Central memory CD8-positive, alpha-beta T cell (primary cell): Measurements from ENCODE around the gene PLA2G2D.

Source experiments
- ATAC-seq: fragments of 150-1000 bp; cut with Tn5 transposase; replicated peaks from 2 replicates; pipeline ENCODE4 v1.10.0; 2022; ENCODE audit warnings: mild to moderate bottlenecking, moderate FRiP score, moderate number of reproducible peaks; ENCODE audit not compliant: poor library complexity, severe bottlenecking; ENCODE audit errors: extremely low read depth
- DNase-seq, 2 donors: peaks; one replicate each; pipeline ENCODE4 v3.0.0; 2021; ENCODE audit warnings: low spot score in 2 of 2
- H3K27ac Mint-ChIP-seq: one replicate; pipeline ENCODE4 v1.8.0; 2022; ENCODE audit warnings: low read depth, mild to moderate bottlenecking, moderate library complexity, mixed read lengths
- H3K27me3 Mint-ChIP-seq: one replicate; pipeline ENCODE4 v1.8.0; 2022; ENCODE audit warnings: mixed read lengths
- H3K36me3 Mint-ChIP-seq: one replicate; pipeline ENCODE4 v1.8.0; 2022; ENCODE audit warnings: mild to moderate bottlenecking, moderate library complexity, mixed read lengths; ENCODE audit not compliant: insufficient read depth
- H3K4me1 Mint-ChIP-seq: one replicate; pipeline ENCODE4 v1.8.0; 2022; ENCODE audit warnings: mixed read lengths
- H3K4me3 Mint-ChIP-seq: one replicate; pipeline ENCODE4 v1.8.0; 2022; ENCODE audit warnings: mild to moderate bottlenecking, moderate library complexity, mixed read lengths
- H3K9me3 Mint-ChIP-seq: one replicate; pipeline ENCODE4 v1.8.0; 2022; ENCODE audit warnings: mixed read lengths

PLA2G2D gene, protein sequence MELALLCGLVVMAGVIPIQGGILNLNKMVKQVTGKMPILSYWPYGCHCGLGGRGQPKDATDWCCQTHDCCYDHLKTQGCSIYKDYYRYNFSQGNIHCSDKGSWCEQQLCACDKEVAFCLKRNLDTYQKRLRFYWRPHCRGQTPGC

DNA sequence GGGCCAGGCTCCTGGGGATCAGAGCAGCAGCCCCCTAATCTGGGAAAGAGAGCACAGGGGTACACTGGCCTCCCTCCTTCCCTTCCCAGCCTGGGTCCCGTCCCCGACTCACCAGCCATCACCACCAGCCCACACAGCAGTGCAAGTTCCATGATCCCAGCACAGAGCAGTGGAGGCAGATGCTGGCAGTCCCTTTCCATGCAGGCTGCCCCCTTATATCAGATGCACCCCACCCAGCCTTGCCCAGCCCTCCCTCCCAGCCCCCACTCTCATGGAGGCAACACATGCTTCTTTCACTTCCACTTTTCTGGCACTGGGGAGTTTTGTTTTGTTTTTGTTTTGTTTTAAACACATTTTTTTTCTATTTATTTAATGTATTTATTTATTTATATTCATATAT is at the start of gene PLA2G2D:
Gene PLA2G2D, minus strand, starts transcription at position 190 of the 400 bp plus-strand sequence. Its CDS starts 38 bp downstream, at position 152.
- Mint-ChIP-seq H3K27ac (no peak within 1 kb of the TSS), H3K4me3 (no peak within 1 kb of the TSS), H3K9me3 (no peaks in the 10 kb centered on the region), H3K4me1 (no peaks in the 10 kb centered on the region), H3K36me3 (peaks cover 3% of the 10 kb centered on the region), H3K27me3 (peaks cover 73% of the 10 kb centered on the region)
- DNase-seq (no peak), ATAC-seq (no peak)

- ATAC-seq (no peak), DNase-seq (no peak)
- Mint-ChIP-seq H3K27me3 (peaks cover 35% of the 10 kb centered on the region), H3K9me3 (peaks cover 11% of the 10 kb centered on the region), H3K36me3 (no peaks in the 10 kb centered on the region), H3K4me1 (peaks cover 5% of the 10 kb centered on the region), H3K4me3 (no peak overlapping the region), H3K27ac (no peak overlapping the region)
These were observed 49.5 kb upstream of the PLA2G2D start for GRCh38 chr1:20168564-20169491.

DNA sequence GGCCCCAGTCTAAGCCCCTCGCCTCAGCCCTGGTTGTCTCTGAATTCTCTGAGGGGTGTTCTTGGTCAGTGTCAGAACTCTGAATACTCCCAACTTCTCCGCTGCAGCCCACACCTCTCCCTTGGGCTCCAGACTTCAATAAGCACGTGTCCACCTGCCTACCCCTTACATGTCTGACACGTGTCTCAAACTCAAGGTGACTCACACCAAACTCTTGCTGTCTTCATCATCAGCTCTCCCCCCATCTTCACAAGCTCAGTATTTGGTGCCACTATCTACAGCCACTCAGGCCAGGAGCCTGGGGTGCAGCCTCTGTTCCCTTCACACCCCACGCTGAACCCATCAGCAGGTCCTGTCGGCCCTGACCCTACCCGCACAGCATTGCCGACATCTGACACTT is 47.8 kb upstream of the PLA2G2D start:
- peaks cover 5% of the 10 kb centered on the region for H3K4me1 Mint-ChIP-seq
- no peak for DNase-seq
- peaks cover 35% of the 10 kb centered on the region for H3K27me3 Mint-ChIP-seq
- H3K36me3 Mint-ChIP-seq, result no peaks in the 10 kb centered on the region
- no peak overlapping the region for H3K4me3 Mint-ChIP-seq
- no peak for ATAC-seq
- H3K27ac Mint-ChIP-seq, result no peak overlapping the region
- peaks cover 16% of the 10 kb centered on the region for H3K9me3 Mint-ChIP-seq

DNA sequence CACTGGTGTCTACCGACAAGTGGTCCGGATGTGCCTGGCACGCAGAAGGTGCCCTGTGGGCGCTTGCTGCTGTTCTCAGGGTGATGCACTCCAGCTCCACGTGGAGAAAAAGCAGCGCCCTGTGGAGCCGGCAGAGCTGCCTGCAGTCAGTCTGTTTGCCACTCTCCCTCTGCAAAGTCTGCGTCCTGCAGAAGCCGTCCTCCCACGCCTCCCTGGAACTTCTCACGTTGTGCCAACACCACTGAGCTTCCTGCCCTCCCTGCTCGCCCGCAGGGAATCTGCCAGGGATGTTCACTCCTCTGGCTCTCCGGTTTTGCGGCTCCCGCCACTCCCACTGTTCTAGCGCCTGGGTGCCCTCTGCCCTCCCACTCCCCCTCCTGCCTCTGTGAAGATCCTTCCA is 46.7 kb upstream of the PLA2G2D start:
- no peak overlapping the region for H3K27ac Mint-ChIP-seq
- no peaks in the 10 kb centered on the region for H3K4me1 Mint-ChIP-seq
- H3K36me3 Mint-ChIP-seq, result no peaks in the 10 kb centered on the region
- peaks cover 35% of the 10 kb centered on the region for H3K27me3 Mint-ChIP-seq
- peaks cover 23% of the 10 kb centered on the region for H3K9me3 Mint-ChIP-seq
- DNase-seq, result no peak
- no peak for ATAC-seq
- no peak overlapping the region for H3K4me3 Mint-ChIP-seq

GRCh38 chr1:20165522-20165951 is 46.2 kb upstream of the PLA2G2D start:
- peaks cover 23% of the 10 kb centered on the region for H3K9me3 Mint-ChIP-seq
- no peak for ATAC-seq
- H3K4me3 Mint-ChIP-seq, result no peak overlapping the region

DNA sequence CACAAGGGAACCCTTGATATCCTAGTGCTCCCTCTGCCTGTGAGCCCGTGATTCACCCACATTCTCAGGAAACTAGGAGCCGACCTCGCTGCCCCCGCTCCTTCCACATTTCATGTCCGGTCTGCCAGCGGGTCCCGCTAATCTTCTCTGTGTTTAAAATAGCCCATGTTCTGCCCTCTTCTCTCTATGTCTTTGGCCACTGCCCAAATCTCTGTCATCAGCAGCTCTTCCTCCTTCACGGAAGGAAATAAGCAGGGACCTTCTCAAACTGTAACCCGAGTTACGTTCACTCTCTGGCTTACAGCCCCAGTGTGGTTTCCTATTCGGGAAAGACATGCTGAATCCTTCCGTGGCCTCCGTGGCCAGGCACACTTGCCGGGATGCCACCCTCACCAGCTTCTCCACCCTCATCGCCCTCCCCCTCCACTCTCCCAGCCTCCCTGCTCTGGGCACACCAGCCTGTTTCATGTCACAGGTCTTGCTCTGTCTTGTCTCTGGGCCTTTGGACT is 45.4 kb upstream of the PLA2G2D start:
- Mint-ChIP-seq H3K4me1 (no peaks in the 10 kb centered on the region), H3K27ac (no peak overlapping the region), H3K27me3 (peaks cover 35% of the 10 kb centered on the region), H3K36me3 (no peaks in the 10 kb centered on the region), H3K4me3 (no peak overlapping the region), H3K9me3 (peaks cover 23% of the 10 kb centered on the region)
- ATAC-seq (no peak), DNase-seq (no peak)

More at GRCh38 chr1:20165522-20165951, 46.2 kb upstream of the PLA2G2D start:
- no peaks in the 10 kb centered on the region for H3K36me3 Mint-ChIP-seq
- H3K27ac Mint-ChIP-seq, result no peak overlapping the region
- H3K4me1 Mint-ChIP-seq, result no peaks in the 10 kb centered on the region
- no peak for DNase-seq
- peaks cover 35% of the 10 kb centered on the region for H3K27me3 Mint-ChIP-seq

- peaks cover 23% of the 10 kb centered on the region for H3K9me3 Mint-ChIP-seq
- peaks cover under 1% of the 10 kb centered on the region for H3K4me1 Mint-ChIP-seq
These were observed 40.7 kb upstream of the PLA2G2D start for GRCh38 chr1:20160034-20160433.

GRCh38 chr1:20158358-20159070 is 39.2 kb upstream of the PLA2G2D start:
- DNase-seq (no peak), ATAC-seq (no peak)
- H3K27me3 Mint-ChIP-seq, result no peaks in the 10 kb centered on the region
- H3K4me3 Mint-ChIP-seq, result no peak overlapping the region
- H3K36me3 Mint-ChIP-seq, result no peaks in the 10 kb centered on the region
- H3K9me3 Mint-ChIP-seq, result peaks cover 17% of the 10 kb centered on the region
- H3K4me1 Mint-ChIP-seq, result peaks cover 10% of the 10 kb centered on the region
- no peak overlapping the region for H3K27ac Mint-ChIP-seq

More at GRCh38 chr1:20160034-20160433, 40.7 kb upstream of the PLA2G2D start:
- DNase-seq (no peak), ATAC-seq (no peak)
- Mint-ChIP-seq H3K27ac (no peak overlapping the region), H3K4me3 (no peak overlapping the region), H3K27me3 (peaks cover 4% of the 10 kb centered on the region), H3K36me3 (no peaks in the 10 kb centered on the region)

- Mint-ChIP-seq H3K4me1 (peaks cover 17% of the 10 kb centered on the region), H3K4me3 (peak overlapping the region; percentile 22), H3K27me3 (no peaks in the 10 kb centered on the region), H3K36me3 (peaks cover 3% of the 10 kb centered on the region), H3K9me3 (peaks cover 5% of the 10 kb centered on the region), H3K27ac (peak overlapping the region; percentile 70)
- ATAC-seq, result no peak
- DNase-seq, result no peak
These were observed 35.0 kb upstream of the PLA2G2D start for GRCh38 chr1:20154301-20154831.

GRCh38 chr1:20153000-20153418 is 33.7 kb upstream of the PLA2G2D start:
- Mint-ChIP-seq H3K4me1 (peaks cover 17% of the 10 kb centered on the region), H3K9me3 (no peaks in the 10 kb centered on the region), H3K36me3 (peaks cover 3% of the 10 kb centered on the region), H3K27me3 (no peaks in the 10 kb centered on the region), H3K4me3 (no peak overlapping the region), H3K27ac (no peak overlapping the region)
- ATAC-seq (no peak), DNase-seq (no peak)

GRCh38 chr1:20152599-20152930 is 33.2 kb upstream of the PLA2G2D start:
- no peak for DNase-seq
- H3K4me1 Mint-ChIP-seq, result peaks cover 17% of the 10 kb centered on the region
- no peak for ATAC-seq
- peaks cover 3% of the 10 kb centered on the region for H3K36me3 Mint-ChIP-seq
- no peak overlapping the region for H3K27ac Mint-ChIP-seq
- H3K27me3 Mint-ChIP-seq, result no peaks in the 10 kb centered on the region
- no peaks in the 10 kb centered on the region for H3K9me3 Mint-ChIP-seq
- H3K4me3 Mint-ChIP-seq, result peak overlapping the region; percentile 71

DNA sequence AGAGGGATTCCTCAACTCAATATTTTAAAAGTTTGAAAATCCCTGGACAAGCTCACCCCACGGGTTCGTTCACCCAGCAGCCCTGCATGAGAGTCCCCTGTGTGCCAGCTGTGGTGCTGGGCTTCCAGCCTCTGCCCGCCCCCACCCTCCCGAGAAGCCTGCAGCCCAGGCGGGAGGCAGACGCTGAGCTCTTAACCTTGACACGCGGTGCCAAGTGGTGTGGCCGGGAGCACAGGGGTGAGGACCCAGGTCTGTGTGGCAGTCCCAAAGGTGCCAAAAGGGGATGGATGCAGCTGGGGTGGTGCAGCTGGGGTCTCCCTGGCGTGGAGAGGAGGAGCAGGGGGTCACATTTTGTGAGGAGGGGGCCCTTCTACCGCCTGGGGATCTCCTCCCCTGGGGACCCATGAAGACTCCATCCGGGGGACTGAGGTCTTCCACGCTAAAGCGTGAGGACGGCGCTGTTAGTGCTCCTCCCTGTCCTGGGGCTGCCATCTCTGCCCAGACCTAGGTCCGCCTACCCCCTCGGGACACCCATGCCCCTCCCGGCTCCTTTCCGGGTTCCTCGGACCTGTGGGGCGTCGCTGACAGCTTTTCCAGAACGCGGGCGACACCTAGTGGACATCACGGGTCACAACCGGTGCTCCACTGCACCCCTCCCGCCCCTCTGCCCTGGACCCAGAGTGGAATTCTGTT is 32.7 kb upstream of the PLA2G2D start:
- Mint-ChIP-seq H3K36me3 (peaks cover 3% of the 10 kb centered on the region), H3K27ac (no peak overlapping the region), H3K9me3 (no peaks in the 10 kb centered on the region), H3K27me3 (no peaks in the 10 kb centered on the region), H3K4me1 (peaks cover 17% of the 10 kb centered on the region), H3K4me3 (peak overlapping the region; percentile 71)
- ATAC-seq (peak; percentile 72), DNase-seq (peak; percentile 55 to 73)
